ENCODE data around the gene NTSR1.
A peak's percentile ranks its signal among the peaks of the same experiment; 100 is the strongest.

NTSR1 gene

DNA sequence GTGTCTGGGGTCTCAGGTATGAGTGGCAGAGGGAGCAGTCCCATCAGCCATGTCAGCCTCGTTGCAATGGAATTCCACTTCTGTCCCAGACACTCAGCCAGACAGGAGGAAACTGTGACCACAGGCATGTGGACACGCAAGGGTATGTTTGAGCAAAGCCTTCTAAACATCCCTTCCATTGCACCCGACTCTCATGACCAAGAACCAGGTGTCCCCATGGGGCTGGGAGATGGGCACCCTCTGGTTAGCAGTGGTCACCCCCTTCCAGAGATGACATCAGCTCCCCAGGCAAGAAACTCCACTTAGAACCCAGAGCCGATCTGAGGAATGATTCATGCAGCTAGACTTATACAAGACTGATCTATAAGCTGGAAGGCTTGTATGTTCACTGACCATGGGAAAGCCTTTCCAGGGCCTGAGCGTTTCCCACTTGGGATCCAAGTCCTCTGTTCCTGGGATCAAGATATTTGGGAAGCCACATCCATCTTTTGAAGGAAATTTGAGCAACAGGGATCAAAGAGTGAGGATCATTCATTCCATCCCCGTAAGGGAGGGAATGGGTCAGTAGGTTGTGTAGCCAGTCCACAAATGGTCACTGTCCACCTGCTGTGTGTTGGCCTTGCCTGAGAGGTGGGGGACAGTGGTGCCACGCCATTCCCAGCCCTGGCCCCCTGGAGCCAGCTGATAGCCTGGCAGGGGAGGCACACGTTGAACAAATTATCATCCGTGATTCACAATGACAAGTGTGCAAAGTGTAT, 83.7 kb downstream of the NTSR1 start:
- peak; percentile 45 for DNase-seq

DNA sequence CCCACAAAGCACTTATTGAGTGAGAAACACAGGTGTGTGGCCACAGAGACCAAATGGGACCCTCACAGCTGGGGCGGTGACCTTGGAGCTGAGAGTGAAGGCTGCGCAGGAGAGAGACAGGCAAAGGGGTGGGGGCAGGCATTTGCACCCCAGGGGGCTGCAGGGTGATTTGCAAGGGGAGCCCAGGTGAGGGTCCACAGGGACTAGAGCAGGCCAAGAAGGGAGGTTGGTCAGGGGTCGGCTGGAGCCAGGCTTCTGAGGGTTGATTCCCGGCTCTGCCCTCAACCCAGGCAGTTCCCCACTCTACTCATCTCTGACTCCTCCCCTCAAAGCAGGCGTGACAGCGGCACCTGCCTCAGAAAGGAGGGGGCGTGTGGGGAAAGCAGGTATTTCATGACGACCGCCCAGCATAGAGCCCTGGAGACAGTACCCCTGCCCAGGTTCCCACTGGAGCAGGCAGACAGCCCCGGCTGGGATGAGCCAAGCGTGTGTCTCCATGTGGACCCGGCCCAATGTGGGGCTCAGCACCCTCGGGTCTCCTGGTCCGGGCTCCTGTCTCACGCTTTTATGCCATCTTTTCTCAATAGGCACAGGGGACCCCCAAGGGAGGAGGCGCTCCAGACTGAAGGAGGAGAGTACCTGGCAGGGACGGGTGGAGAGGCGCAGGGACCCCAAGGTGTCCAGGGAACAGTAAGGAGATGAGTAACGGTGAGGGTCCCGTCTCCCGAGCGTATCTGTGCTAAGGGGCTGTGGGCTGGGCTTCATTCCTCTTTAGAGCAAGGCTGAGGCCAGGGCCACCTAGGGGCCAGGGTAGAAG, 84.5 kb downstream of the NTSR1 start:
- DNase-seq: no peak

GRCh38 chr20:62793757-62794006, 85.0 kb downstream of the NTSR1 start:
- DNase-seq: no peak

DNA sequence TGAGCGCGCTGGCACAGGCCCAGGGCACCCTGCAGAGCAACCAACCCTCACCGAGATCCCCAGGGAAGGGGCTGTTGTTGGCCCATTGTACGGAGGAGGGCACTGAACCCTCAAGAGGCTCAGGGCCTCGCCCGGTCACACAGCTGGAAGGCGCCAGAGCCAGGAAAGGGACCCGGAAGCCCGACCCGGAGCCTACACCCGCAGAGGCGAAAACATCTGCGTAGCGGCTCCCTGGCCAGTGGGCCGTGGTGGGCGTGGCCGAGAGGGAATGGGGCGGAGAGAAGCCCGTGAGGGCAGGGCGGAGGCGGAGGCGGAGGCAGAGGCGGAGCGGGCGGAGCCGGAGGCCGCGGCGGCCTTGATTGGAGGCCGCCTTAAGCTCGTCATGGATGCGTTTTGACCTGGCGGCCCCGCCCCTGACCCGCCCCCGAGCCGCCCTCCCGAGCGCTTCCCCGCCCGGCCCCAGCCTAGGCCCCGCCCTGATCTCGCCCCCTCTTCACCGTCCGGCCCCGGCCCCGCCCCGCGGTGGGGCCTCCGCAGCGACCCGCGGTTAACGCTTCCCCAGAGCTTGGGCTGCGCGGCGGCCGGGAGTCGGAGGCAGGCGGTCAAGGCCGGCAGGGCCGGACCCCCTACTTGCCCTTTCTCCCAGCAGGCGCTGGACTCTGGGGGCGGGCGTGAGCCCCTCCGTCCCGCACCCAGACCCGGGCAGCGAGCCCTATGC, 85.5 kb downstream of the NTSR1 start:
- DNase-seq: peak; percentile 94

- DNase-seq: peak; percentile 31
Observed at GRCh38 chr20:62795023-62795761, 86.6 kb downstream of the NTSR1 start.

DNA sequence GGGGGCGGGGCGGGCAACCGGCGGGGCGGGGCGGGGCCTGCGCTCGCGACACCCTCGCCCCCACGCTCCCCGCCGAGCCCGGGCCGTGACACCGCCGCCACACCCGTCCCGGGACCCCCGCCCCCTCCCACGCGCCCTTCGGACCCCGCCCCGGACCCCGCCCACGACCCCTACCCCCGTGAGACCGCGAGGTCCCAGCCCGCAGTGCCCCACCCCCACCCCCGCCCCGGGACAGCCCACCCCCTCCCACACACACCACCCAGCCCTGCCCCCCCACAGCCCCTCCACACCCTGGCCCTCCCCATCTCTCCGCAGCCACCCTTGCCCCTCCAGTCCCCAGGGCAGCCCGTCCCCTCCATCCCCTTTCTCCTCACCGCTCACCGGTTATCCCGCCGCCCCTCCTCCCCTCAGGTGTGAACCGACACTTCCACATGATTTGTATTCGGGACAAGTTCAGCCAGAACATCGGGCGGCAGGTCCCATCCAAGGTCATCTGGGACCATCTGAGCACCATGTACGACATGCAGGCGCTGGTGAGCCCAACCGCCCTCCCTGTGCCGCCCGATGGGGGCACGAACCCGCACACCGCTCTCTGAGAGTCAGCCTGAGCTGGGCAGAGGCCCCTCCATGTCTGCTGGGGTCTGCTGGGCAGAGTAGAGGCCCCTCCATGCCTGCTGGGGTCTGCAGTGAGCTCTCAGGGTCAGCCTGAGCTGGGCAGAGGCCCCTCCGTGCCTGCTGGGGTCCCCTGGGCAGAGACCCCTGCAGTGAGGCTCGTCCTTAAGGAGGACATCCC, 88.3 kb downstream of the NTSR1 start:
- no peak for DNase-seq

GRCh38 chr20:62797671-62798532, 89.3 kb downstream of the NTSR1 start:
- no peak for DNase-seq

- no peak for DNase-seq
Observed at GRCh38 chr20:62799036-62799435, 90.4 kb downstream of the NTSR1 start.

DNA sequence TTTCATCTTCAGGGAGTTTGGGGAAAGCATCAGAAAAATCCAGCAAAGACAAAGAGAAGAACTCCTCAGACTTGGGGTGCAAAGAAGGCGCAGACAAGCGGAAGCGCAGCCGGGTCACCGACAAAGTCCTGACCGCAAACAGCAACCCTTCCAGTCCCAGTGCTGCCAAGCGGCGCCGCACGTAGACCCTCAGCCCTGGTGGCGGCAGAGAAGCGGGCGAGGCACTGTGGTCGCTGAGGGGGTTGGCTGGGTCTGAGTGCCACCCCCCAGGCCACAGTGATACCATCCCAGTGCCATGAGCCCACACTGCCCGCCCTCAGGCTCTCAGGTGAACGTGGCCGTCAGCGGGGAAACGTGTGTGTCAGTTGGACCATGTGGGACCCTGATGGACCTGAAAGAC, 90.8 kb downstream of the NTSR1 start:
- no peak for DNase-seq

DNA sequence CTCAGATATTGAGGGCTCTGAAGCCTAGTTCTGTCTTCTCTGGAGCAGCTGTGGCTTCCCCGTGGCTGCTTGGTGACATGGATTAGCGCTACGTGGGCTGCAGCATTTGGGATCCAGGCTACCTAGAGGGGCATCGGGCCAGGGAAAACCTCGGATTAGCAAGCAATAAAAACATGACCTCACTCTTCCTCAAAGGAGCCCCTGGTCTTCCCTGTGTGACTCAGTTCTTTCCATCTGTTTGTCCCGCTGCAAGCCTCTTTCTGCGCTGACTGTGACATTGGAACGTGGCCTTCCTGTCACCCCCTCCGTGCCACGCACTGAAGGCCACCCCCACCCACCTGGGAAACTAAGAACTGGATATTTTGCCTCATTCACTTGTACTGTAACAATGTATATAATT, 91.2 kb downstream of the NTSR1 start:
- DNase-seq: no peak

DNA sequence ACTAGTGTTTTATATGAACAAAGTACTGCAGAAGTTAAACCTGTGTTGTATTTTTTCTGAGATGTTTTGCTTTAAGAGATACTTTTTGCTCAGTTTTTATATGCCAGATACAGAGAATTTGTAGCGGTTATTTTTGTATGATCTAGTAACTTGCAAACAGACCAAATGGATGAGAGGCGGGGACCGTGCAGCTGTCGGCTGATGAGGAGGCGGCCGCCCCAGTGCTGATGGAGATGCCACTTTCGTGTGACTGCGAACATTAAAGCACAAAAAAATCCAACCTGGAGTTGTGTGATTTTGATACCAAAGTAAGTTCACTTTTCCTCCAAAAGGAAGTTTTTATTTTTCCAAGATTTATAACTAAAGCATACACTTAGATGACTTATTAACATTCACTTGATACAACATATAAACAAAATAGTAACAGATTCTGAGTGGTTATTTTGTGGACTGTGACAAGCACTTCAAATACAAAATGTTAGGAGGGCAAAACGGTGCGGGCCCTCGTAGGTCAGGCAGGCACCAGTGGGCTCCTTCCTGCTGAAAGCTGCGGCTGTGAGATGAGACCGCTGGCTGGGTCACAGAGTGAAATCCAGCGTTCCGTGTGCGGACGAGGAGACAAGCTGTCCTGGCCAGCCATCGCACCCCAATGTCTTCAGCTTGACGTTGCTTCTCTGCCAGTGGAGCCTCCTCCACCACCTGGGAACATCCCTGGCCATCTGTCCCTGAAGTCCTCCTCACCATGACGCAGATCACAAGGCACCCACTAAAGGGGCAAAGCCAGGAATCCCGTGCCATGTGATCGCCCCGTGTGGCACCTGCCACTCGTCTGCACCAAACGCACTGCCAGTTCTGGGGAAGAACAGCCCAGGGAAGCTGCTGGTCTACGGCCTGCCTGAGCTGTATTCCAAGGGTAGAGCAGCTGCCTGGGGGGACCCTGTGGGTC, 92.0 kb downstream of the NTSR1 start:
- no peak for DNase-seq

DNA sequence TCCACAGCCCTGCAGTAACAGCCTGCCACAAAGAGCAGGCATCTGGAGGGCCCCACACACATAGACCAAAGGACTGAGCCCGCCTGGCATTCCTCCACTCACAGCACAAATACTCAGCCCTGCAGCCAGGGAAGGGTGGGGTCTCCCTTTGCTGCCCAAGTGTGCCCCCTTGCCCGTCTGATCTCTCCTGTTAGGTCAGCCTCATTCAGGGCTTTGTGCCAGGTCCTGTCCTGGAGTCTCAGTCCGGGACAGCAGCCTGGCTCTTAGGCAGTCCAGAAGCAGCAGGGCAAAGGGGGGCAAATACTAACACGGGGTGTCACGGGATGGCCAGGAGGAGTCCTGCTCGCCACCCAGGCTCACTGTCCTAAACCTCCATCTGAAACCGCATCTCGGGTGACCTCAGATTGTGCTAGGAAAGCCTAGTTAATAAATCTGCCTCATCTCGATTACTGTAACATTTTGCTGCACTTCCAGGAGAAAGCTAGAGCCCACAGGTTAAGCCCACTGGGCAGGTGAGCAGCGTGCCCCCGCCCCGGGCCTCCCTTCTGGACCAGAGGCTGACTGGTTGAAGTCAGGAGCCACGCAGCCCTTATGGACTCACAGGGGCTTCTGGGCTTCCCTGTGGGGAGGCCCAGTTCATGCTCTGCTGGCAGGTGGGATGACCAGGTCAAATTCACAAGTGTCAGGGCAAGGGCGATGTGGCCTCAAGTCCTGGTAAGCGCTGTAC, 92.8 kb downstream of the NTSR1 start:
- no peak for DNase-seq

DNA sequence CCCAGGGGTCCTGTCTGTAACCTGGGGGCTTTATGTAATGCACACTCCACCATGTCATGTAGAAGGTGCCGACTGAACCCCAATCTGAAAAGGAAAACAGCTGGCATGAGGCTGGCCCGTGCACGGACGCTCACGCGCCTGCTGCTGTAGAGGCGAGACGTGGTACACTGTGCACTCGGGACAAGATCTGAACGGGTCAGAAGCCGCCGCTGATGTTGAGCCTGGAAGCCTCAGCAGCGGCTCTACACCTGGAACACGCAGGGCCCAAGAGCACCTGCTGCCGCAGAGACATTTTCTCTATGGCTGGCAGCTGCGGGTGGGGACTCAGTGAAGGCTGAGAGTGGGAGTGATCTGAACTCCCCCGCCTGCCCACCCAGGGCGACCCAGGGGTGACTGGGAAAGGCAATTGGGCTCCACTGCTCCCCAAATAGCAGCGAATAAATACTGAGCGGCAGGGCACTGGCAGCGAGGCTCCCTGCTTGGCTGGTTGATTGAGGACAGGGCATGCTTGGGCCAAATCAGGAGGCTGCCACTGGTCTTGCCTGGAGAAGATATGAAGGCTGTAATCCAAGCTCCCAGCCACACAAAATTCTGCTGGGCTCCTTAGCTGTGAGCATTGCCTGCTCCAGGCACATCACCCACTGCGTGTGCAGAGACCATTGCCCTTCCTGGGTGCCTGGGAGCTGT, 93.5 kb downstream of the NTSR1 start:
- DNase-seq: no peak

GRCh38 chr20:62804021-62804626, 95.5 kb downstream of the NTSR1 start:
- no peak for DNase-seq

- peak; percentile 30 for DNase-seq
Observed at GRCh38 chr20:62804627-62805154, 96.1 kb downstream of the NTSR1 start, which contains the start of gene OGFR. TSS of gene OGFR (plus strand) at chr20:62804835. CDS start at chr20:62804860, 25 bp downstream.

DNA sequence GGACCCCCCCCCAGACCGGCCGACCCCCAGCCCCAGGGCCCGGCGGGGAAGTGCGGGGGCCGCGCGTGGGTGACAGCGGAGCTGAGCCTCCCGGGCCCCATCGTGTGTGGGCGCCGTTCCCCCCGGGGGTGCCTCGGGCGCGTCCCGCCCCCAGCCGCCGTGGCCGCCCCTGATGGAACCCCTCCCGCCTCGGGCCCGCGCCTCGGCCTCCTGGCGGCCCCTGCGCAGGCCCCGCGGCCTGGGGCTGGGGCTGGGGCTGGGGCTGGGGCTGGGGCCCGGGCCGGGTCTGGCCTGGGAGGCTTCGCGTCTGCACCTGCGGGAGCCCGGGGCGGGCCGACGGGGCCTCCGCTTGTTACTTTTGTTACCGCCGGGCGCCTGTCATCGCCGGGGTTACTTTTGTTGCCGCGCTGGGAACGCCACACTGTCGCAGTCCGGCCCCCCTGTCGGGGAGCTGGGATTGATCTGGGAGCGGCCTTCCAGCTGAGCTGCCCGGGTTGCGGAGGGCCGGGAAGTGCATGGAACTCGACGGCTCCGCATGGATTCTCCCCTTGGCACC, 96.6 kb downstream of the NTSR1 start:
- no peak for DNase-seq

DNA sequence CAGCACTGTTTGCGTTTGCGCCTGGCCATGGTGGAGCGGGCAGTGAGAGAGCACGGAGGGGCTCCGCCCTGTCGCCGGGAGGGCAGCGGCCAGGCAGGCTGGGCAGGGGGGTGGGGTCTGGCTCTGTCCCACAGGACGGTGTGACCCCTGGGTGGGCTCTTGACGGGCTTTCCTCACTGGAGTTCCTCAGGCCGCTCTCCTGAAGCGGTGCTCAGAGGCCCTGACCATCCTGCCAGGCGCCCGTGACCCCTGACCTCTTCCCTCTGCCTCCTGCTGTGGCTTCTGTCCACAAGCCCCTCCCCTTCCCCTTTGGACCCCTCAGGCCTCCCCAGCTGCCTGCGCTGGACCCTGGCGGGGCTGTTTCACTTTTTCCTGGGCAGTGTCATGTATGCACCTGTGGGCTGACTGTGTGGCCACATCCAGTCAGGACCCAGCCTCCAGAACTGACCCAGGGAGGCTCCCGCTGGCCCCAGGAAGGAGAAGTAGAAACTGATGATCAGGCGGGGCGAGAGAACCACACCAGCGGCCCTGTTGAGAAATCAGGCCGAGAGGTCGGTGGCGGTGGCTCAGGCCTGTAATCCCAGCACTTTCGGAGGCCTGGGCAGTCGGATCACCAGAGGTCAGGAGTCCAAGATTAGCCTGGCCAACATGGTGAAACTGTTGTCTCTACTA, 97.2 kb downstream of the NTSR1 start:
- peak; percentile 41 for DNase-seq
